T-helper 1 cell treated with Interleukin-12 subunit alpha and Interleukin-12 subunit beta and Interleukin-4 antibody, amounts not matched to agents 30 ng/mL and 1 ng/mL, for 36 hours (primary cell): ENCODE measurements around the gene KCNA3. TPM values are rescaled to one million over a fixed set of nuclear protein-coding genes. Genes with fewer than 3 reads are reported as not detected.

Experiments
- intact Hi-C: fragments of 100-400 bp; cut with micrococcal nuclease; formaldehyde crosslinking; loops from one replicate; pipeline ENCODE4 v1.15.1; 2024
- total RNA-seq: library from RNA; stranded (reverse); gene quantifications from 2 replicates; pipeline ENCODE4 v1.2.3, GENCODE V29; 2022

Gene KCNA3
- total RNA-seq: 113 and 115 TPM in 2 replicates

- intact Hi-C loops: loop anchor here (5.0 to 10.0 kb wide), 7 partner anchors 53 to 1943 kb away; partner anchors contain the start of genes CAPZA1, PSMA5 and ST7L
These were observed at the start of gene KCNA3 for GRCh38 chr1:110674337-110675059. Gene KCNA3 (minus strand): TSS chr1:110674940. CDS start chr1:110674809, 131 bp downstream.

- intact Hi-C loops: no loop called here
These were observed 48.1 kb upstream of the KCNA3 start for GRCh38 chr1:110722807-110723206.

GRCh38 chr1:110719908-110720307, 45.2 kb upstream of the KCNA3 start:
- intact Hi-C loops: no loop called here

GRCh38 chr1:110718452-110718851, 43.7 kb upstream of the KCNA3 start:
- intact Hi-C loops: no loop called here

GRCh38 chr1:110717179-110717578, 42.4 kb upstream of the KCNA3 start:
- intact Hi-C loops: no loop called here

GRCh38 chr1:110714374-110714995, 39.7 kb upstream of the KCNA3 start:
- intact Hi-C loops: loop anchor here (5.0 kb wide), 1 partner anchor 33 kb away; no protein-coding TSS in a partner anchor

GRCh38 chr1:110713221-110713620, 38.5 kb upstream of the KCNA3 start:
- intact Hi-C loops: loop anchor here (5.0 kb wide), 1 partner anchor 34 kb away; no protein-coding TSS in a partner anchor

GRCh38 chr1:110710314-110710713, 35.6 kb upstream of the KCNA3 start:
- intact Hi-C loops: loop anchor here (5.0 kb wide), 1 partner anchor 37 kb away; no protein-coding TSS in a partner anchor

GRCh38 chr1:110708974-110709440, 34.3 kb upstream of the KCNA3 start:
- intact Hi-C loops: no loop called here

- intact Hi-C loops: no loop called here
These were observed 32.5 kb upstream of the KCNA3 start for GRCh38 chr1:110707232-110707631.

- intact Hi-C loops: no loop called here
These were observed 31.9 kb upstream of the KCNA3 start for GRCh38 chr1:110706621-110707020.

- intact Hi-C loops: no loop called here
These were observed 27.5 kb upstream of the KCNA3 start for GRCh38 chr1:110702260-110702659.

GRCh38 chr1:110700767-110701166, 26.0 kb upstream of the KCNA3 start:
- intact Hi-C loops: no loop called here

- intact Hi-C loops: no loop called here
These were observed 22.9 kb upstream of the KCNA3 start for GRCh38 chr1:110697606-110698005.

GRCh38 chr1:110696818-110697217, 22.1 kb upstream of the KCNA3 start:
- intact Hi-C loops: no loop called here

- intact Hi-C loops: no loop called here
These were observed 16.1 kb upstream of the KCNA3 start for GRCh38 chr1:110690709-110691365.

- intact Hi-C loops: no loop called here
These were observed 15.1 kb upstream of the KCNA3 start for GRCh38 chr1:110689868-110690267.

GRCh38 chr1:110688514-110688913, 13.8 kb upstream of the KCNA3 start:
- intact Hi-C loops: no loop called here

- intact Hi-C loops: no loop called here
These were observed 12.5 kb upstream of the KCNA3 start for GRCh38 chr1:110687250-110687649.

- intact Hi-C loops: loop anchor here (1.0 kb wide), 2 partner anchors 55 to 67 kb away; no protein-coding TSS in a partner anchor
These were observed 11.4 kb upstream of the KCNA3 start for GRCh38 chr1:110686188-110686587.

- intact Hi-C loops: no loop called here
These were observed 9.8 kb upstream of the KCNA3 start for GRCh38 chr1:110684491-110684890.

GRCh38 chr1:110682898-110683297, 8.2 kb upstream of the KCNA3 start:
- intact Hi-C loops: no loop called here
